Hematopoietic multipotent progenitor cell treated with erythropoietin and hydrocortisone succinate and interleukin-3 and kit ligand, for 8 days (in vitro differentiated cells): ENCODE results near the gene ZNF529.

Source experiments
- DNase-seq: peaks from one replicate; pipeline ENCODE4 v3.0.0-alpha.2; 2015

Gene ZNF529

DNA sequence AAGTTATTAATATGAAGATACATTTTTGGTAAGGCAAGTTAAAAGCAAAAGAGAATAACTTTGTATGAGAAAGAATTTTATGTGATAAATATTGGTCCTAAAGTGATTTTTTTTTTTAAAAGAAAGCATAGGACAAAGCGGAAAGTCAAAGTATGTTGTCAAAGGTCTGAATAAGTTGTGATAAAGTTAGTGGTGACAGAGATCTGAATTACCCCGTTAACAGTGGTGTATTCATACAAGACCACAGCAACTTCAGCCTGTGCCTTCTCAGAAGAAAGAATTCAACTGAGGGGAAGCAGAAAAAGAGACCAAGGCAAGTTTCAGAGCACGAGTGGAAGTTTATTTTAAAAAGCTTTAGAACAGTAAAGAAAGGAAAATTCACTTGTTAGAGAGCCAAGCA, 64.8 kb downstream of the ZNF529 start:
- no peak for DNase-seq

DNA sequence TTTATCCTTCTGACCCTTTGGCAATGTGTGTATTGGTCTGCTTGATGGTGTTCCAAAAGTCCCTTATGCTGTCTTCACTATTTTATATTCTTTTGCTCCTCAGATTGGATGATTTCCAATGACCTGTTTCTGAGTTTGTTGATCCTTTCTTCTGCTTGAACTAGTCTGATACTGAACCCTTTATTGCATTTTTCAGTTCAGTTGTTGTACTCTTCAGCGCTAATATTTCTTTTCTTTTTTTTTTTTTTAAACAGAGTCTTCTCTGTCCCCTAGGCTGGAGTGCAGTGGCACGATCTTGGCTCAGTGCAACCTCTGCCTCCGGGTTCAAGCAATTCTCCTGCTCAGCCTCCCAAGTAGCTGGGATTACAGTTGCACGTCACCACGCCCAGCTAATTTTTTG, 71.1 kb downstream of the ZNF529 start:
- no peak for DNase-seq

DNA sequence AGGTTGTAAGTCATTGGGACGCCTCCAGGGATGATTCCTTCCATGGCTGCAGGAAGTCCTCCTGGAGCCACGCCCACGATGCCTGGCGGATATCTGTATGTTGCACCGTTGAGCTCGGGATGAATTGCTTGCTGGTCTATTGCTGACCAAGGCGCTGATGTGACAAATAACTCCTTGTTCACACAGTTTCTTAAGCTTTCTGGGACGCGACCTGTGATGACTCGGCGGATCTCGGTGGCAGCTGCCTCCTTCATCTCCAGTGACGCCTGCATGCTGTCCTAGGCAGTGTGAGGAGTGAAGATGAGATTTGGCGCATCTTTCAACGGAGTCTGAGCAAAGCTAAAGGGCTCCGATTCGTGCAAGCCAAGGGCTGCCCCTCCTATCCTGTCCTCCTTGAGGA, 76.1 kb downstream of the ZNF529 start:
- no peak for DNase-seq
